GM12801 (cell line): Measurements from ENCODE around the gene AKAP17A.

Experiments
- CTCF ChIP-seq: IDR thresholded peaks from one replicate; pipeline ENCODE4 v1.5.1; 2011; ENCODE audit warnings: control low read depth; ENCODE audit not compliant: insufficient read length; ENCODE audit errors: extremely low read depth

AKAP17A gene

GRCh38 chrX:1555370-1555769 is 36.0 kb upstream of the AKAP17A start:
- TF ChIP-seq CTCF = no peak

- no peak for TF ChIP-seq CTCF
Measured at GRCh38 chrX:1558761-1559468, 32.5 kb upstream of the AKAP17A start.

- no peak for TF ChIP-seq CTCF
Measured at GRCh38 chrX:1561164-1561563, 30.2 kb upstream of the AKAP17A start.

GRCh38 chrX:1564750-1565683 is 26.4 kb upstream of the AKAP17A start:
- no peak for TF ChIP-seq CTCF

- TF ChIP-seq CTCF = no peak
Measured at GRCh38 chrX:1576201-1576992, 15.0 kb upstream of the AKAP17A start.

- TF ChIP-seq CTCF = no peak
Measured at GRCh38 chrX:1577845-1578244, 13.6 kb upstream of the AKAP17A start.
